ENCODE data around the gene SOX4. TPM values are rescaled to one million over a fixed set of nuclear protein-coding genes. Genes with fewer than 3 reads are reported as not detected.

SOX4 gene
- total and polyA plus RNA-seq, 2 experiments from 2014 or later, result 164 to 235 TPM

DNA sequence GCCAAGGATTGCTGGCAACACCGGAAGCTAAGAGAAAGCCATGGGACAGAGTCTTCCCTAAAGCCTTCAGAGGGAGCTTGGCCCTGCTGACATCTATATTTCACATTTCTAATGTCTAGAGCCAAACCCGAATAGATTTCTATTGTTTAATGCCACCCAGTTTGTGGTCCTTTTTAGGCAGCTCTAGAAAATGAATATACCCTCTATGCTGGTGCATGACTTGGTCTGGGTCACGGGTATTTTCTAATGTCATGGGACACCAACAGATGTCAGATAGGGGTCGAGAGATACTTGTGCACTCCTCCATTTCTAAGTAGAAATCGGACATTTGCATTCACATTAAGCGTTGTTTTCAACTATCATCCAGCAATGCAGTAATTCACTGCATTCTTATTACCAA lies 37.0 kb upstream of the SOX4 start:
- no peaks in the 10 kb centered on the region for H4K20me1 ChIP-seq (replicated peaks; ENCODE audit: insufficient read depth)
- no peaks in the 10 kb centered on the region for H3K27me3 ChIP-seq (ENCODE audit: insufficient read depth)
- no peak overlapping the region for H3K4me3 ChIP-seq
- 0 out of 2 replicates have a peak, but pooled peaks cover 8% of the 10 kb centered on the region for H3K9me2 ChIP-seq (ENCODE audit: insufficient read depth)
- 0 out of 2 replicates have a peak, but pooled peaks cover 4% of the 10 kb centered on the region for H3F3A ChIP-seq (replicated peaks; ENCODE audit: low read depth)
- H3K4me3 Mint-ChIP-seq, result no peak overlapping the region
- peaks cover 9% of the 10 kb centered on the region for H3K36me3 Mint-ChIP-seq (ENCODE audit: low read depth)
- no peak overlapping the region for H2AFZ ChIP-seq
- peaks cover 2% of the 10 kb centered on the region for H3K27me3 Mint-ChIP-seq (ENCODE audit: insufficient read depth, low read depth, poor library complexity)
- no peak overlapping the region for H3K27ac ChIP-seq (ENCODE audit: low read depth)
- ATAC-seq (no peak), DNase-seq (ENCODE audit: low spot score) (no peak)
- peaks cover 8% of the 10 kb centered on the region for H3K4me1 ChIP-seq (ENCODE audit: insufficient read depth)
- H3K4me2 ChIP-seq, result no peak overlapping the region
- H3K79me2 ChIP-seq (replicated peaks; ENCODE audit: insufficient read depth), result no peaks in the 10 kb centered on the region
- H3K36me3 ChIP-seq (ENCODE audit: insufficient read depth), result no peaks in the 10 kb centered on the region
- H3K9me3 Mint-ChIP-seq, result peaks cover 8% of the 10 kb centered on the region
- peaks cover 5% of the 10 kb centered on the region for H3K4me1 Mint-ChIP-seq
- TF ChIP-seq JUNB (IDR thresholded peaks at IDR 0.05; ENCODE audit: unreplicated experiment) (no peak), ZNF331 (CRISPR knock-in tag; IDR thresholded peaks at IDR 0.05; ENCODE audit: low read depth) (no peak), CREB1 (CRISPR knock-in tag; IDR thresholded peaks at IDR 0.05; ENCODE audit: low read depth) (no peak), POLR2AphosphoS5 (IDR thresholded peaks at IDR 0.05; ENCODE audit: low read depth) (no peak), EZH2phosphoT487 (IDR thresholded peaks at IDR 0.05; ENCODE audit: unreplicated experiment) (no peak), CTCF (conservative IDR thresholded peaks at IDR 0.05; ENCODE audit: low read depth in 2 of 2) (no peak), NANOG (IDR thresholded peaks at IDR 0.05; ENCODE audit: borderline replicate concordance) (no peak), ZNF114 (CRISPR knock-in tag; IDR thresholded peaks at IDR 0.05) (no peak), EZH2 (IDR thresholded peaks at IDR 0.05; ENCODE audit: low read depth, unreplicated experiment) (no peak)
- TF ChIP-seq, protein P1, sequence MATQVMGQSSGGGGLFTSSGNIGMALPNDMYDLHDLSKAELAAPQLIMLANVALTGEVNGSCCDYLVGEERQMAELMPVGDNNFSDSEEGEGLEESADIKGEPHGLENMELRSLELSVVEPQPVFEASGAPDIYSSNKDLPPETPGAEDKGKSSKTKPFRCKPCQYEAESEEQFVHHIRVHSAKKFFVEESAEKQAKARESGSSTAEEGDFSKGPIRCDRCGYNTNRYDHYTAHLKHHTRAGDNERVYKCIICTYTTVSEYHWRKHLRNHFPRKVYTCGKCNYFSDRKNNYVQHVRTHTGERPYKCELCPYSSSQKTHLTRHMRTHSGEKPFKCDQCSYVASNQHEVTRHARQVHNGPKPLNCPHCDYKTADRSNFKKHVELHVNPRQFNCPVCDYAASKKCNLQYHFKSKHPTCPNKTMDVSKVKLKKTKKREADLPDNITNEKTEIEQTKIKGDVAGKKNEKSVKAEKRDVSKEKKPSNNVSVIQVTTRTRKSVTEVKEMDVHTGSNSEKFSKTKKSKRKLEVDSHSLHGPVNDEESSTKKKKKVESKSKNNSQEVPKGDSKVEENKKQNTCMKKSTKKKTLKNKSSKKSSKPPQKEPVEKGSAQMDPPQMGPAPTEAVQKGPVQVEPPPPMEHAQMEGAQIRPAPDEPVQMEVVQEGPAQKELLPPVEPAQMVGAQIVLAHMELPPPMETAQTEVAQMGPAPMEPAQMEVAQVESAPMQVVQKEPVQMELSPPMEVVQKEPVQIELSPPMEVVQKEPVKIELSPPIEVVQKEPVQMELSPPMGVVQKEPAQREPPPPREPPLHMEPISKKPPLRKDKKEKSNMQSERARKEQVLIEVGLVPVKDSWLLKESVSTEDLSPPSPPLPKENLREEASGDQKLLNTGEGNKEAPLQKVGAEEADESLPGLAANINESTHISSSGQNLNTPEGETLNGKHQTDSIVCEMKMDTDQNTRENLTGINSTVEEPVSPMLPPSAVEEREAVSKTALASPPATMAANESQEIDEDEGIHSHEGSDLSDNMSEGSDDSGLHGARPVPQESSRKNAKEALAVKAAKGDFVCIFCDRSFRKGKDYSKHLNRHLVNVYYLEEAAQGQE (IDR thresholded peaks at IDR 0.05; ENCODE audit: unreplicated experiment), result no peak
- no peak overlapping the region for H3K27ac Mint-ChIP-seq

All from GM23338 (cell line).